ENCODE results near the gene RPAP3.
A peak's percentile ranks its signal among the peaks of the same experiment; 100 is the strongest.

RPAP3 gene

GRCh38 chr12:47705566-47706425 lies at the start of gene RPAP3:
TSS of gene RPAP3 (minus strand) at chr12:47706030. CDS start at chr12:47702840, 3,190 bp downstream.
- H3K79me2 ChIP-seq (ENCODE audit: insufficient read depth, low read length) = peaks cover 34% of the 10 kb centered on the region
- no peak within 1 kb of the TSS for H2AFZ ChIP-seq (ENCODE audit: low read length)
- H3K4me3 ChIP-seq (ENCODE audit: low read depth, low read length, poor library complexity, severe bottlenecking) = peak within 1 kb of the TSS; percentile 89

GRCh38 chr12:47754881-47755280 lies 49.1 kb upstream of the RPAP3 start:
- Histone ChIP-seq H3F3A (ENCODE audit: insufficient read depth, low read length) (no peaks in the 10 kb centered on the region), H3K4me2 (ENCODE audit: low read length) (no peak overlapping the region), H3K9ac (ENCODE audit: low read length) (no peak overlapping the region), H3K36me3 (ENCODE audit: insufficient read depth, low read length) (no peaks in the 10 kb centered on the region), H4K20me1 (ENCODE audit: insufficient read depth, low read length) (no peaks in the 10 kb centered on the region), H2AFZ (ENCODE audit: low read length) (no peak overlapping the region), H3K9me2 (ENCODE audit: low read depth, low read length) (no peaks in the 10 kb centered on the region), H3K27ac (ENCODE audit: low read depth, low read length, poor library complexity, severe bottlenecking) (no peak overlapping the region), H3K9me3 (ENCODE audit: low read length) (no peaks in the 10 kb centered on the region), H3K4me3 (ENCODE audit: low read depth, low read length, poor library complexity, severe bottlenecking) (no peak overlapping the region), H3K4me1 (ENCODE audit: insufficient read depth, low read length, severe bottlenecking) (peaks cover 13% of the 10 kb centered on the region), H3K79me2 (ENCODE audit: insufficient read depth, low read length) (no peaks in the 10 kb centered on the region), H3K27me3 (ENCODE audit: insufficient read depth, low read length) (peaks cover 4% of the 10 kb centered on the region)
- TF ChIP-seq CTCF (IDR thresholded peaks at IDR 0.05; ENCODE audit: low read length) = no peak
- no peak for TF ChIP-seq EZH2 (IDR thresholded peaks at IDR 0.05; ENCODE audit: borderline replicate concordance, low read length)

More at GRCh38 chr12:47705566-47706425, at the start of gene RPAP3:
- H3K27me3 ChIP-seq (ENCODE audit: insufficient read depth, low read length) = no peaks in the 10 kb centered on the region
- peak; percentile 58 for TF ChIP-seq CTCF (IDR thresholded peaks at IDR 0.05; ENCODE audit: low read length)
- TF ChIP-seq EZH2 (IDR thresholded peaks at IDR 0.05; ENCODE audit: borderline replicate concordance, low read length) = no peak
- H3K9ac ChIP-seq (ENCODE audit: low read length) = peak within 1 kb of the TSS; percentile 96
- no peaks in the 10 kb centered on the region for H4K20me1 ChIP-seq (ENCODE audit: insufficient read depth, low read length)
- H3K4me1 ChIP-seq (ENCODE audit: insufficient read depth, low read length, severe bottlenecking) = peaks cover 64% of the 10 kb centered on the region
- peaks cover 21% of the 10 kb centered on the region for H3K36me3 ChIP-seq (ENCODE audit: insufficient read depth, low read length)
- H3K9me2 ChIP-seq (ENCODE audit: low read depth, low read length) = no peaks in the 10 kb centered on the region
- no peaks in the 10 kb centered on the region; the same call in 1 of the 2 replicates for H3F3A ChIP-seq (ENCODE audit: insufficient read depth, low read length)
- peak within 1 kb of the TSS; percentile 85 for H3K4me2 ChIP-seq (ENCODE audit: low read length)
- H3K27ac ChIP-seq (ENCODE audit: low read depth, low read length, poor library complexity, severe bottlenecking) = peak within 1 kb of the TSS; percentile 74
- no peaks in the 10 kb centered on the region for H3K9me3 ChIP-seq (ENCODE audit: low read length)

GRCh38 chr12:47754126-47754525 lies 48.3 kb upstream of the RPAP3 start:
- no peaks in the 10 kb centered on the region for H3K9me2 ChIP-seq (ENCODE audit: low read depth, low read length)
- H3K4me1 ChIP-seq (ENCODE audit: insufficient read depth, low read length, severe bottlenecking) = peaks cover 7% of the 10 kb centered on the region
- H3K4me3 ChIP-seq (ENCODE audit: low read depth, low read length, poor library complexity, severe bottlenecking) = no peak overlapping the region
- no peak overlapping the region for H2AFZ ChIP-seq (ENCODE audit: low read length)
- H3K9ac ChIP-seq (ENCODE audit: low read length) = no peak overlapping the region
- H4K20me1 ChIP-seq (ENCODE audit: insufficient read depth, low read length) = no peaks in the 10 kb centered on the region
- H3K4me2 ChIP-seq (ENCODE audit: low read length) = no peak overlapping the region
- H3K79me2 ChIP-seq (ENCODE audit: insufficient read depth, low read length) = no peaks in the 10 kb centered on the region
- H3K27me3 ChIP-seq (ENCODE audit: insufficient read depth, low read length) = no peaks in the 10 kb centered on the region; the same call in none of the 2 replicates
- H3K36me3 ChIP-seq (ENCODE audit: insufficient read depth, low read length) = no peaks in the 10 kb centered on the region
- no peaks in the 10 kb centered on the region for H3F3A ChIP-seq (ENCODE audit: insufficient read depth, low read length)
- TF ChIP-seq CTCF (IDR thresholded peaks at IDR 0.05; ENCODE audit: low read length) (no peak), EZH2 (IDR thresholded peaks at IDR 0.05; ENCODE audit: borderline replicate concordance, low read length) (no peak)
- no peak overlapping the region for H3K27ac ChIP-seq (ENCODE audit: low read depth, low read length, poor library complexity, severe bottlenecking)
- H3K9me3 ChIP-seq (ENCODE audit: low read length) = no peaks in the 10 kb centered on the region
